ENCODE results near the gene MCM10.

DNA sequence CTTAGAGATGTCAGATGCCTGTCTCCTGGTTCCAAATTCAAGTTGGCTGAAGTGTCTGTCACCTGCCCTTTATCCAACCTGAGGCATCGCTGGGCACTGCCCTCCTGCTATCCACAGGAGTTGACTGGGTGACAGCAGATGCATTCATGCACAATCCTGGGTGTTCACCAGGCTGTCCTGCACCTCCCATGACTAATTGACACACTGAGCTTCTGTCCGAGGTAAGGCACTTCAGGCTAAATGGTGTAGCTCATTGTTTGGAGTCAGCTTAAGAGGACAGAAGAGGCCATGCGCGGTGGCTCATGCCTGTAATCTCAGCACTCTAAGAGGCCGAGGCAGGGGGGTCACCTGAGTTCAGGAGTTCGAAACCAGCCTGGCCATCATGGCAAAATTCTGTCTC lies 70.5 kb downstream of the MCM10 start:
- no peak for TF ChIP-seq CTCF (IDR thresholded peaks at IDR 0.05)
- no peak for TF ChIP-seq EP300 (IDR thresholded peaks at IDR 0.05)
